ENCODE measurements around the gene PGM1. TPM values are rescaled to one million over a fixed set of nuclear protein-coding genes. Genes with fewer than 3 reads are reported as not detected.

Gene PGM1
- total and polyA plus RNA-seq, 10 of the 15 experiments (the other 5 are each of a cell fraction or from before 2014, with no cell fraction given): 22.5 to 72.6 (median 50.8) TPM

- WGBS (ENCODE audit: insufficient coverage, insufficient replicate concordance, low lambda C conversion rate, missing lambda C conversion rate): 26% methylated on average over 3 of the region's 3 CpGs
- no peaks in the 10 kb centered on the region; the same call in 1 of the 2 replicates for H4K20me1 ChIP-seq (ENCODE audit: control insufficient read depth, insufficient read depth)
- RAD21 ChIA-PET (ENCODE audit: unreplicated experiment): no interaction called here
- H3K4me1 ChIP-seq (ENCODE audit: control insufficient read depth, insufficient read depth, low read length): no peaks in the 10 kb centered on the region
- no peaks in the 10 kb centered on the region for H3K27me3 ChIP-seq (replicated peaks in 1 of 2; ENCODE audit: control insufficient read depth in 2 of 2, insufficient read depth in 2 of 2, low read length in 1 of 2)
- DNase-seq (ENCODE audit: low read depth, low spot score) (no peak), ATAC-seq (no peak), FAIRE-seq (no peak)
- no peak overlapping the region for H3K4me2 ChIP-seq (ENCODE audit: control insufficient read depth, insufficient read depth)
- peaks cover 0 to 5% of the 10 kb centered on the region in 2 experiments; a peak in 1 of 4 replicates for H3K36me3 ChIP-seq (ENCODE audit: control insufficient read depth in 2 of 2, insufficient read depth in 2 of 2, low read length in 1 of 2)
- no peak overlapping the region for H3K9ac ChIP-seq (ENCODE audit: control insufficient read depth, insufficient read depth, low read length)
- H2AFZ ChIP-seq (ENCODE audit: control insufficient read depth, low read depth, low read length): no peak overlapping the region
- CTCF ChIA-PET: no interaction called here
- peaks cover 7% of the 10 kb centered on the region; the same call in 1 of the 2 replicates for H3K79me2 ChIP-seq (ENCODE audit: control insufficient read depth, insufficient read depth, low read length)
- no TSS peak for BruUV-seq (replicated peaks)
- intact Hi-C loops (cut with micrococcal nuclease; ENCODE audit: unreplicated experiment): no loop called here
- SMC1A ChIA-PET (ENCODE audit: uncharacterized antibody, unreplicated experiment): interaction anchor here (0.6 to 1.3 kb wide), 3 partner anchors 9 to 20 kb away, joined by 3 to 5 read pairs (median 3); no protein-coding TSS in a partner anchor
- in situ Hi-C loops (cut with MboI): no loop called here
- H3K27ac ChIP-seq (ENCODE audit: control insufficient read depth, insufficient read depth): no peak overlapping the region
- POLR2A ChIA-PET: no interaction called here
- no peak overlapping the region for H3K4me3 ChIP-seq
- no peaks in the 10 kb centered on the region for H3K9me3 ChIP-seq (replicated peaks; ENCODE audit: control insufficient read depth, insufficient read depth, low read length)
- no peak for TF ChIP-seq ZBTB11 (CRISPR knock-in tag; IDR thresholded peaks at IDR 0.05)
- TF ChIP-seq JUNB (IDR thresholded peaks at IDR 0.05): no peak
- no peak for TF ChIP-seq EGR1 (IDR thresholded peaks at IDR 0.05; ENCODE audit: borderline replicate concordance in 1 of 2, low read depth in 2 of 2, low read length in 2 of 2)
Measured at GRCh38 chr1:63601061-63601460, 7.8 kb downstream of the PGM1 start.

Data from GM12878 (cell line).